Colonic mucosa (tissue), 4 donors: Measurements from ENCODE around the gene HNRNPA1L2. TPM values are rescaled to one million over a fixed set of nuclear protein-coding genes. Genes with fewer than 3 reads are reported as not detected.
A peak's percentile ranks its signal among the peaks of the same experiment; 100 is the strongest.
"Not testable (repeated sequence)": the region's sequence is repeated elsewhere in the genome, so short reads cannot be mapped to it uniquely, and the experiment has no call there.

Experiments used
- DNase-seq: peaks from one replicate; pipeline ENCODE4 v3.0.0-alpha.2; 2020
- H3K27ac ChIP-seq: fragments of 200-600 bp; one replicate; pipeline ENCODE4 v1.8.0; 2021
- H3K27me3 ChIP-seq: fragments of 200-600 bp; one replicate; pipeline ENCODE4 v1.8.0; 2021
- H3K36me3 ChIP-seq: fragments of 200-600 bp; one replicate; pipeline ENCODE4 v1.8.0; 2021
- H3K4me1 ChIP-seq: fragments of 200-600 bp; one replicate; pipeline ENCODE4 v1.8.0; 2021; ENCODE audit warnings: mild to moderate bottlenecking
- H3K4me3 ChIP-seq: fragments of 200-600 bp; one replicate; pipeline ENCODE4 v1.8.0; 2021
- H3K9ac ChIP-seq, 2 donors: one replicate each; pipeline ENCODE4 v1.7.0; 2013; ENCODE audit warnings: control low read depth in 2 of 2, low read depth in 2 of 2, low read length in 2 of 2
- H3K9me3 ChIP-seq: fragments of 200-600 bp; one replicate; pipeline ENCODE4 v1.8.0; 2021
- CTCF ChIP-seq: fragments of 200-600 bp; IDR thresholded peaks from one replicate; pipeline ENCODE4 v1.8.0; 2022; ENCODE audit warnings: antibody characterized with exemption, mild to moderate bottlenecking
- intact Hi-C: fragments of 100-400 bp; cut with DNase I; formaldehyde crosslinking; loops from one replicate; pipeline ENCODE4 v1.14.1; 2022
- total RNA-seq, 2 donors: library from RNA; stranded (reverse); fragmentation: NEBNext Ultra II Directional in 1 of 2; extraction: Animal tissue kit (Norgen Biotek cat#: 25700) in 1 of 2; gene quantifications; one replicate each; pipeline ENCODE4 v1.2.1, GENCODE V29; 2021
- donor health status: healthy.
- donor health status: DM: no; HTN: no; CAD: no.
- donor health status: DM: no; HTN: no; CAD: no.

Gene HNRNPA1L2
- total RNA-seq, result 1 to 10 TPM; 2.5 to 2.7 TPM

- no peak within 1 kb of the TSS for H3K4me3 ChIP-seq
- intact Hi-C loops, result no loop called here
- no peaks in the 10 kb centered on the region for H3K36me3 ChIP-seq
- TF ChIP-seq CTCF, result no peak
- no peaks in the 10 kb centered on the region for H3K9me3 ChIP-seq
- no peak for DNase-seq
- no peak within 1 kb of the TSS for H3K27ac ChIP-seq
- no peaks in the 10 kb centered on the region for H3K4me1 ChIP-seq
- H3K9ac ChIP-seq, result no peak within 1 kb of the TSS
- no peaks in the 10 kb centered on the region for H3K27me3 ChIP-seq
These were observed at the start of gene HNRNPA1L2 for GRCh38 chr13:52642131-52642530. HNRNPA1L2 (plus strand) TSS chr13:52642431; CDS start chr13:52642493, 62 bp downstream.

GRCh38 chr13:52593175-52593574 lies 49.1 kb upstream of the HNRNPA1L2 start:
- H3K9ac ChIP-seq, H3K4me3 ChIP-seq, H3K27me3 ChIP-seq, H3K27ac ChIP-seq, intact Hi-C loops, DNase-seq, H3K9me3 ChIP-seq, H3K36me3 ChIP-seq, H3K4me1 ChIP-seq: not testable (repeated sequence)

- intact Hi-C loops, H3K4me1 ChIP-seq, H3K4me3 ChIP-seq, H3K36me3 ChIP-seq, H3K27ac ChIP-seq, H3K27me3 ChIP-seq, DNase-seq, H3K9ac ChIP-seq, H3K9me3 ChIP-seq: not testable (repeated sequence)
These were observed 48.4 kb upstream of the HNRNPA1L2 start for GRCh38 chr13:52593812-52594211.

GRCh38 chr13:52594295-52594694 lies 47.9 kb upstream of the HNRNPA1L2 start:
- DNase-seq, H3K4me3 ChIP-seq, H3K27me3 ChIP-seq, H3K9ac ChIP-seq, H3K36me3 ChIP-seq, H3K27ac ChIP-seq, H3K9me3 ChIP-seq, H3K4me1 ChIP-seq, intact Hi-C loops: not testable (repeated sequence)

GRCh38 chr13:52597676-52598075 lies 44.6 kb upstream of the HNRNPA1L2 start:
- no peak for TF ChIP-seq CTCF

GRCh38 chr13:52599037-52599847 lies 43.0 kb upstream of the HNRNPA1L2 start:
- H3K9ac ChIP-seq, result peak overlapping the region in 1 of 2 donors; percentile 70
- peak overlapping the region; percentile 53 for H3K4me3 ChIP-seq
- DNase-seq, result no peak

More at GRCh38 chr13:52597676-52598075, 44.6 kb upstream of the HNRNPA1L2 start:
- H3K4me1 ChIP-seq, result no peaks in the 10 kb centered on the region
- no peak overlapping the region for H3K27ac ChIP-seq
- intact Hi-C loops, result no loop called here
- H3K4me3 ChIP-seq, result no peak overlapping the region
- H3K9ac ChIP-seq, result no peak overlapping the region
- H3K9me3 ChIP-seq, result no peaks in the 10 kb centered on the region
- no peak for DNase-seq
- H3K27me3 ChIP-seq, result no peaks in the 10 kb centered on the region
- no peaks in the 10 kb centered on the region for H3K36me3 ChIP-seq

More at GRCh38 chr13:52599037-52599847, 43.0 kb upstream of the HNRNPA1L2 start:
- Histone ChIP-seq H3K27me3 (no peaks in the 10 kb centered on the region), H3K4me1 (no peaks in the 10 kb centered on the region), H3K36me3 (no peaks in the 10 kb centered on the region), H3K9me3 (no peaks in the 10 kb centered on the region), H3K27ac (no peak overlapping the region)
- TF ChIP-seq CTCF, result no peak
- intact Hi-C loops, result no loop called here
